GM12875 (cell line): ENCODE results near the gene GARRE1.
"Not testable (repeated sequence)": the region's sequence is repeated elsewhere in the genome, so short reads cannot be mapped to it uniquely, and the experiment has no call there.

Experiments
- H3K4me3 ChIP-seq: one replicate; pipeline ENCODE4 v1.5.1; 2011; ENCODE audit warnings: low read depth, low read length, control low read depth
- CTCF ChIP-seq: IDR thresholded peaks from 2 replicates; pipeline ENCODE4 v1.5.1; 2011; ENCODE audit warnings: low read depth, mild to moderate bottlenecking, control low read depth, inconsistent platforms, low read length, moderate library complexity, borderline replicate concordance; ENCODE audit not compliant: insufficient read depth

Gene GARRE1

GRCh38 chr19:34232566-34233481, 21.5 kb upstream of the GARRE1 start:
- TF ChIP-seq CTCF: no peak
- H3K4me3 ChIP-seq: no peak overlapping the region

DNA sequence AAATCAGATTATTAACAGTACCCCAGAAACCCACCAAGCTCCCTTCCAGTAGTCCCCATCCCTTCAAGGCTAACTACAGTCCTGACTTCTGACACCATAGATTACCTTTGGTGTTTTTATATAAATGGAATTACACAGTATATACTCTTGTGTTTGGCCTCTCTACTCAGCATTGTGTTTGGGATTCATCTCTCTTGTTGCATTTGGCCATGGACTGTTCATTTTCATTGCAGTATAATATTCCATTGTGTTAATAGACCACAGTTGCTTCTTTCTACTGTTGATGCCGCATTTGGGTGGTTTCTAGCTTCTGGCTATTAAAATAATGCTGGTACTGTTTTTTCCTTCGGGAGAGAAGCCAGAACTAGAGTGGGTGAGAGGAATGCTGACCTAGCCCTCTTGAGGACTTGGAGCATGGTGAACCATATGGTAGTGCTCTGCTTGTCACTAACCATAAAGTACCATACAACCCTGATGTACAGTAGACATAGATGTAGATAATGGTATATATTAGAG, 18.9 kb upstream of the GARRE1 start:
- no peak overlapping the region for H3K4me3 ChIP-seq
- TF ChIP-seq CTCF: no peak

- no peak overlapping the region for H3K4me3 ChIP-seq
- TF ChIP-seq CTCF: no peak
These were observed 18.0 kb upstream of the GARRE1 start for GRCh38 chr19:34236035-34236987.

GRCh38 chr19:34237283-34237682, 17.1 kb upstream of the GARRE1 start:
- no peak overlapping the region for H3K4me3 ChIP-seq
- no peak for TF ChIP-seq CTCF

- no peak overlapping the region for H3K4me3 ChIP-seq
- no peak for TF ChIP-seq CTCF
These were observed 16.4 kb upstream of the GARRE1 start for GRCh38 chr19:34237939-34238338.

DNA sequence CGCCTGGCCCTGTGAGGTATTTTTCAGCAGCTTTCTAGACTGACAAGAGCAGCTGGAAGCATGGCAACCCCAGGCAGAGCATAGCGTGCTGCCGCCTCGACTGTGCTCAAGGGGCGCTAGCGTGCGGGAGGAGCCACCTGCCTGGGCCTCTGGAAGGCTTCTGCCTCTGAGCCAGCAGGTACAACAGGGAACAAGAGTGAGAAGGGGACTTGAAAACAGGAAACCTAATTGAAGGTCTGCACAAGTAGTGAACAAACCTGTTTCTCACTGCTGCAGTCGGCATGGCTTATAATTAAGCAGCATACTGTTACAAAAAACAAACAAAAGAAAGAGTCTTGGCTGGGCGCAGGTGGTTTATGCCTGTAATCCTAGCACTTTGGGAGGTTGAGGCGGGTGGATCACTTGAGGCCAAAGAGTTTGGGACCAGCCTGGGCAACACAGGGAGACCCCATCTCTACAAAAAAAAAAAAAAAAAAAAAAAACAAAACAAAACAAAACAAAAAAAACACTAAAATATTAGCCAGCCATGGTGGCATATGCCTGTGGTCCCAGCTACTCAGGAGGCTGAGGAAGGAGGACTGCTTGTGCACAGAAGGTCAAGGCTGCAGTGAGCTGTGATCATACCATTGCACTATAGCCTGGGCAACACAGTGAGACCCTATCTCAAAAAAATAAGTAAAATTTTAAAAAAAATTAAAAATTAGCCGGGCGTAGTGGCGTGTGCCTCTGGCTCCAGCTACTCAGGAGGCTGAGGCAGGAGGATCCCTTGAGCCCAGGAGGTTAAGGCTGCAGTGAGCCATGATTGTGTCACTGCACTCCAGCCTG, 12.6 kb upstream of the GARRE1 start:
- peak; percentile 58; the same call in 1 of the 2 replicates for TF ChIP-seq CTCF
- no peak overlapping the region for H3K4me3 ChIP-seq

GRCh38 chr19:34243138-34243875, 11.0 kb upstream of the GARRE1 start:
- not testable (repeated sequence) for H3K4me3 ChIP-seq
